ENCODE results near the gene PCMTD2.

DNA sequence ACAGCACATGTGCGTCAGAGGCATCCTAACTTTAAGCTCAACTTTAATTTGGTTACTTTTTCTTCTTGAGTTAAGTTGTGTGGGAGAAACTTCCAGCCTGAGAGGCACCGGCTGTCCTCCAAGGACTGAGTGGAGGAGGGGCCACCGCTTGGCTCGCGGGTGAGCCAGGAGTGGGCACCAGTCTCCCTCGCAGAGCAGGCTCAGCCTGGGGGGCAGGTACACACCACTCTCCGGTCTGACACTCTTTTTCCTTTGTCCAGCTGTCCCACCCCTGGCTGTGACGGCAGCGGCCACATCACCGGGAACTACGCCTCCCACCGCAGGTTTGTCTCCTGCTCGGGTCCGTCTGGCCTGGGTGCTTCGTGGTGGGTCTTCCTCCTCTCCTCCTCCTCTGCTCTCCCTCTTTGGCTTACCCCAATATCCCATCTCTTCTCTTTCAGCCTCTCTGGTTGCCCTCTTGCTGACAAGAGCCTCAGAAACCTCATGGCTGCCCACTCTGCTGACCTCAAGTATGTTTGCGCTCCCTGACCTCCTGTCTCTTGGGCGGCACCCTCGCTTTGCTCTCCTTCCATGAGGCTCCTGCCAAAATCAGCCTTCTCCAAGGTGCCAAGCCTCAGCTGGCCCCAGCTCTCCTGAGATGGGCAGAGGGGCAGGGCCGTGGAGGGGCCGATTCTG lies 32.6 kb upstream of the PCMTD2 start:
- TF ChIP-seq, protein P1, sequence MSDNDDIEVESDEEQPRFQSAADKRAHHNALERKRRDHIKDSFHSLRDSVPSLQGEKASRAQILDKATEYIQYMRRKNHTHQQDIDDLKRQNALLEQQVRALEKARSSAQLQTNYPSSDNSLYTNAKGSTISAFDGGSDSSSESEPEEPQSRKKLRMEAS (IDR thresholded peaks at IDR 0.05; ENCODE audit: low read depth, low read length) = no peak
- TF ChIP-seq, protein P2, sequence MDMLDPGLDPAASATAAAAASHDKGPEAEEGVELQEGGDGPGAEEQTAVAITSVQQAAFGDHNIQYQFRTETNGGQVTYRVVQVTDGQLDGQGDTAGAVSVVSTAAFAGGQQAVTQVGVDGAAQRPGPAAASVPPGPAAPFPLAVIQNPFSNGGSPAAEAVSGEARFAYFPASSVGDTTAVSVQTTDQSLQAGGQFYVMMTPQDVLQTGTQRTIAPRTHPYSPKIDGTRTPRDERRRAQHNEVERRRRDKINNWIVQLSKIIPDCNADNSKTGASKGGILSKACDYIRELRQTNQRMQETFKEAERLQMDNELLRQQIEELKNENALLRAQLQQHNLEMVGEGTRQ (IDR thresholded peaks at IDR 0.05; ENCODE audit: borderline replicate concordance, low read depth, low read length) = no peak
- TF ChIP-seq POLR2AphosphoS5 (IDR thresholded peaks at IDR 0.05; ENCODE audit: low read length) = no peak
- no peak for TF ChIP-seq CHD2 (IDR thresholded peaks at IDR 0.05; ENCODE audit: borderline replicate concordance, low read depth, low read length)
- TF ChIP-seq NFYB (IDR thresholded peaks at IDR 0.05; ENCODE audit: insufficient read depth, low read depth, low read length) = no peak
- TF ChIP-seq KDM1A (IDR thresholded peaks at IDR 0.05; ENCODE audit: borderline replicate concordance) = no peak
- TF ChIP-seq NFYA (IDR thresholded peaks at IDR 0.05; ENCODE audit: borderline replicate concordance, low read depth, low read length) = no peak
- TF ChIP-seq, protein P3, sequence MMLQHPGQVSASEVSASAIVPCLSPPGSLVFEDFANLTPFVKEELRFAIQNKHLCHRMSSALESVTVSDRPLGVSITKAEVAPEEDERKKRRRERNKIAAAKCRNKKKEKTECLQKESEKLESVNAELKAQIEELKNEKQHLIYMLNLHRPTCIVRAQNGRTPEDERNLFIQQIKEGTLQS (IDR thresholded peaks at IDR 0.05; ENCODE audit: borderline replicate concordance, extremely low read depth, low read depth, low read length) = no peak
- TF ChIP-seq, protein P4, sequence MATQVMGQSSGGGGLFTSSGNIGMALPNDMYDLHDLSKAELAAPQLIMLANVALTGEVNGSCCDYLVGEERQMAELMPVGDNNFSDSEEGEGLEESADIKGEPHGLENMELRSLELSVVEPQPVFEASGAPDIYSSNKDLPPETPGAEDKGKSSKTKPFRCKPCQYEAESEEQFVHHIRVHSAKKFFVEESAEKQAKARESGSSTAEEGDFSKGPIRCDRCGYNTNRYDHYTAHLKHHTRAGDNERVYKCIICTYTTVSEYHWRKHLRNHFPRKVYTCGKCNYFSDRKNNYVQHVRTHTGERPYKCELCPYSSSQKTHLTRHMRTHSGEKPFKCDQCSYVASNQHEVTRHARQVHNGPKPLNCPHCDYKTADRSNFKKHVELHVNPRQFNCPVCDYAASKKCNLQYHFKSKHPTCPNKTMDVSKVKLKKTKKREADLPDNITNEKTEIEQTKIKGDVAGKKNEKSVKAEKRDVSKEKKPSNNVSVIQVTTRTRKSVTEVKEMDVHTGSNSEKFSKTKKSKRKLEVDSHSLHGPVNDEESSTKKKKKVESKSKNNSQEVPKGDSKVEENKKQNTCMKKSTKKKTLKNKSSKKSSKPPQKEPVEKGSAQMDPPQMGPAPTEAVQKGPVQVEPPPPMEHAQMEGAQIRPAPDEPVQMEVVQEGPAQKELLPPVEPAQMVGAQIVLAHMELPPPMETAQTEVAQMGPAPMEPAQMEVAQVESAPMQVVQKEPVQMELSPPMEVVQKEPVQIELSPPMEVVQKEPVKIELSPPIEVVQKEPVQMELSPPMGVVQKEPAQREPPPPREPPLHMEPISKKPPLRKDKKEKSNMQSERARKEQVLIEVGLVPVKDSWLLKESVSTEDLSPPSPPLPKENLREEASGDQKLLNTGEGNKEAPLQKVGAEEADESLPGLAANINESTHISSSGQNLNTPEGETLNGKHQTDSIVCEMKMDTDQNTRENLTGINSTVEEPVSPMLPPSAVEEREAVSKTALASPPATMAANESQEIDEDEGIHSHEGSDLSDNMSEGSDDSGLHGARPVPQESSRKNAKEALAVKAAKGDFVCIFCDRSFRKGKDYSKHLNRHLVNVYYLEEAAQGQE (IDR thresholded peaks at IDR 0.05; ENCODE audit: low read depth, low read length) = no peak

Measured in GM12878 (cell line).